HCT116 (cell line): ENCODE measurements around the gene PLA2R1. TPM values are rescaled to one million over a fixed set of nuclear protein-coding genes. Genes with fewer than 3 reads are reported as not detected.

Source experiments
- ATAC-seq: fragments of 200-7000 bp; cut with Tn5 transposase; 2 replicates; pipeline ENCODE4 v1.9.1; 2020; ENCODE audit warnings: mild to moderate bottlenecking, moderate library complexity
- BruUV-seq: library from RNA; stranded (reverse); fragments of 400-500 nt; replicated peaks from 2 replicates; lab custom pipeline; 2021; lab: Mats Ljungman, UMichigan
- CTCF ChIA-PET: fragments of 300-600 bp; sonication (Branson Sonifier 250); formaldehyde crosslinking; loops from one replicate; lab custom pipeline; 2021; ENCODE audit warnings: antibody characterized with exemption; lab: Charles Lee
- POLR2A ChIA-PET: fragments of 300-600, 350-600 bp; sonication (Branson Sonifier 250); formaldehyde crosslinking; loops from one replicate; lab custom pipeline; 2021; ENCODE audit warnings: antibody characterized with exemption; lab: Charles Lee
- RAD21 ChIA-PET, 2 experiments: fragments of 300-600 bp; sonication (Branson Sonifier 250); formaldehyde crosslinking; loops; one replicate each; lab custom pipeline; 2023; ENCODE audit warnings: low total read pairs in 2 of 2; ENCODE audit not compliant: uncharacterized antibody in 2 of 2, unreplicated experiment in 2 of 2, low non-redundant PET in 1 of 2; lab: Charles Lee
- DNase-seq: peaks from one replicate; pipeline ENCODE4 v3.0.0-alpha.2; 2010; ENCODE audit warnings: low read depth, low spot score
- H2AFZ ChIP-seq: fragments of 200-600 bp; shearing (Covaris generic), sonication (generic); 2 replicates; pipeline ENCODE4 v1.6.1; 2017; ENCODE audit warnings: low read depth, mixed run types, mixed read lengths, antibody characterized with exemption, low read length; ENCODE audit not compliant: poor library complexity, severe bottlenecking
- H3K27ac ChIP-seq: 2 replicates; pipeline ENCODE4 v1.5.1; 2012; ENCODE audit warnings: low read depth, low read length
- H3K27me3 ChIP-seq: fragments of 200-600 bp; sonication (generic); 2 replicates; pipeline ENCODE4 v1.6.1; 2016; ENCODE audit warnings: mixed run types, low read length, mixed read lengths; ENCODE audit not compliant: insufficient read depth
- H3K36me3 ChIP-seq, 2 experiments: fragments of 200-500 bp in 1 of 2; fragments of 200-600 bp in 1 of 2; sonication (Bioruptor generic) in 1 of 2; sonication (generic) in 1 of 2; 2 replicates each; pipeline versions ENCODE4 v1.5.1 to v1.6.1; 2014 to 2016; ENCODE audit warnings: low read length in 2 of 2, inconsistent platforms in 1 of 2, mixed read lengths in 1 of 2, mixed run types in 1 of 2; ENCODE audit not compliant: insufficient read depth in 2 of 2, control insufficient read depth in 1 of 2
- H3K4me1 ChIP-seq, 2 experiments: fragments of 200-600 bp in 1 of 2; sonication (generic) in 1 of 2; 2 replicates each; pipeline versions ENCODE4 v1.5.1 to v1.6.1; 2012 to 2017; ENCODE audit warnings: low read length in 2 of 2, inconsistent platforms in 1 of 2, mild to moderate bottlenecking in 1 of 2, mixed read lengths in 1 of 2, mixed run types in 1 of 2, moderate library complexity in 1 of 2; ENCODE audit not compliant: insufficient read depth in 2 of 2, control insufficient read depth in 1 of 2
- H3K4me2 ChIP-seq: fragments of 200-600 bp; sonication (generic); 2 replicates; pipeline ENCODE4 v1.6.1; 2017; ENCODE audit warnings: mixed run types, low read length, mixed read lengths
- H3K4me3 ChIP-seq, 2 experiments: fragments of 200-600 bp in 1 of 2; sonication (generic) in 1 of 2; replicated peaks in 1 of 2; 2 replicates each; pipeline ENCODE4 v1.5.1; 2011 to 2016; ENCODE audit warnings: low read length in 2 of 2, control low read depth in 1 of 2, low read depth in 1 of 2, mild to moderate bottlenecking in 1 of 2, mixed read lengths in 1 of 2, mixed run types in 1 of 2
- H3K79me2 ChIP-seq: fragments of 200-600 bp; sonication (generic); 2 replicates; pipeline ENCODE4 v1.6.1; 2017; ENCODE audit warnings: mild to moderate bottlenecking, mixed run types, low read length, moderate library complexity, mixed read lengths; ENCODE audit not compliant: insufficient read depth
- H3K9ac ChIP-seq: fragments of 200-600 bp; sonication (generic); 2 replicates; pipeline ENCODE4 v1.6.1; 2016; ENCODE audit warnings: low read length, mixed read lengths
- H3K9me2 ChIP-seq: fragments of 200-600 bp; sonication (generic), shearing (Covaris generic); 2 replicates; pipeline ENCODE4 v1.6.1; 2017; ENCODE audit warnings: mixed run types, mild to moderate bottlenecking, moderate library complexity; ENCODE audit not compliant: insufficient read depth
- H3K9me3 ChIP-seq, 2 experiments: fragments of 200-500 bp in 1 of 2; fragments of 200-600 bp in 1 of 2; sonication (Bioruptor generic) in 1 of 2; sonication (generic) in 1 of 2; 2 replicates each; pipeline ENCODE4 v1.6.1; 2014 to 2017; ENCODE audit warnings: low read length in 2 of 2, mixed read lengths in 2 of 2, inconsistent platforms in 1 of 2, low read depth in 1 of 2, mild to moderate bottlenecking in 1 of 2, mixed run types in 1 of 2, moderate library complexity in 1 of 2; ENCODE audit not compliant: control insufficient read depth in 1 of 2, insufficient read depth in 1 of 2
- H4K20me1 ChIP-seq: fragments of 200-600 bp; sonication (generic), shearing (Covaris generic); 2 replicates; pipeline ENCODE4 v1.6.1; 2017; ENCODE audit warnings: mixed run types, mild to moderate bottlenecking, moderate library complexity; ENCODE audit not compliant: insufficient read depth
- CBX3 ChIP-seq: IDR thresholded peaks from 2 replicates; pipeline ENCODE4 v1.6.1; 2012; ENCODE audit warnings: low read depth
- CEBPB ChIP-seq: IDR thresholded peaks from 2 replicates; pipeline ENCODE4 v1.6.1; 2012; ENCODE audit warnings: low read depth
- EGR1 ChIP-seq: IDR thresholded peaks from 2 replicates; pipeline ENCODE4 v1.6.1; 2012; ENCODE audit warnings: low read depth
- ELF1 ChIP-seq: IDR thresholded peaks from 2 replicates; pipeline ENCODE4 v1.6.1; 2012; ENCODE audit warnings: low read depth, borderline replicate concordance
- EZH2 ChIP-seq: fragments of 200-600 bp; sonication (generic); IDR thresholded peaks from 2 replicates; pipeline ENCODE4 v1.6.1; 2017; ENCODE audit warnings: antibody characterized with exemption, mixed run types
- EZH2phosphoT487 ChIP-seq: fragments of 200-600 bp; IDR thresholded peaks from 2 replicates; pipeline ENCODE4 v1.6.1; 2018; ENCODE audit warnings: antibody characterized with exemption, borderline replicate concordance
- FOSL1 ChIP-seq: IDR thresholded peaks from 2 replicates; pipeline ENCODE4 v1.6.1; 2012; ENCODE audit warnings: low read depth
- POLR2A ChIP-seq: IDR thresholded peaks from 2 replicates; pipeline ENCODE4 v1.7.0; 2011; ENCODE audit warnings: borderline replicate concordance; ENCODE audit not compliant: insufficient read depth, insufficient read length; ENCODE audit errors: extremely low read depth
- POLR2AphosphoS5 ChIP-seq: IDR thresholded peaks from 2 replicates; pipeline ENCODE4 v1.6.1; 2011; ENCODE audit warnings: mild to moderate bottlenecking, low read depth, low read length, moderate library complexity
- RAD21 ChIP-seq: IDR thresholded peaks from 2 replicates; pipeline ENCODE4 v1.6.1; 2012; ENCODE audit warnings: low read depth, mild to moderate bottlenecking
- SP1 ChIP-seq: IDR thresholded peaks from 2 replicates; pipeline ENCODE4 v1.6.1; 2012; ENCODE audit warnings: low read depth
- TCF7L2 ChIP-seq: IDR thresholded peaks from 2 replicates; pipeline ENCODE4 v1.7.0; 2011; ENCODE audit warnings: borderline replicate concordance, inconsistent platforms; ENCODE audit not compliant: insufficient read depth, insufficient read length; ENCODE audit errors: extremely low read depth
- YY1 ChIP-seq: IDR thresholded peaks from 2 replicates; pipeline ENCODE4 v1.6.1; 2011; ENCODE audit warnings: low read length, low read depth, moderate library complexity, mild to moderate bottlenecking; ENCODE audit not compliant: insufficient replicate concordance; ENCODE audit errors: extremely low read depth
- ZFX ChIP-seq: fragments of 450-650 bp; IDR thresholded peaks from 2 replicates; pipeline ENCODE4 v1.6.1; 2017
- ZNF274 ChIP-seq: fragments of 200-500 bp; sonication (Bioruptor generic); IDR thresholded peaks from 2 replicates; pipeline ENCODE4 v1.6.1; 2014; ENCODE audit warnings: mild to moderate bottlenecking, low read depth, low read length, inconsistent platforms
- intact Hi-C: fragments of 100-400 bp; cut with micrococcal nuclease; formaldehyde crosslinking; loops from 2 replicates; pipeline ENCODE4 v1.10.0; 2022
- total RNA-seq: library from RNA; stranded (reverse); gene quantifications from one replicate; pipeline ENCODE4 v1.2.1, GENCODE V29; 2021; ENCODE audit not compliant: unreplicated experiment
- TF ChIP-seq, protein P1 (sequence below): IDR thresholded peaks from 2 replicates; pipeline ENCODE4 v1.6.1; 2012
- TF ChIP-seq, protein P2 (sequence below): IDR thresholded peaks from 2 replicates; pipeline ENCODE4 v1.6.1; 2012; ENCODE audit warnings: low read depth
- TF ChIP-seq, protein P3 (sequence below): IDR thresholded peaks from 2 replicates; pipeline ENCODE4 v1.6.1; 2012

Gene PLA2R1
- total RNA-seq, 1 experiment from 2014 or later = 0.34 TPM

DNA sequence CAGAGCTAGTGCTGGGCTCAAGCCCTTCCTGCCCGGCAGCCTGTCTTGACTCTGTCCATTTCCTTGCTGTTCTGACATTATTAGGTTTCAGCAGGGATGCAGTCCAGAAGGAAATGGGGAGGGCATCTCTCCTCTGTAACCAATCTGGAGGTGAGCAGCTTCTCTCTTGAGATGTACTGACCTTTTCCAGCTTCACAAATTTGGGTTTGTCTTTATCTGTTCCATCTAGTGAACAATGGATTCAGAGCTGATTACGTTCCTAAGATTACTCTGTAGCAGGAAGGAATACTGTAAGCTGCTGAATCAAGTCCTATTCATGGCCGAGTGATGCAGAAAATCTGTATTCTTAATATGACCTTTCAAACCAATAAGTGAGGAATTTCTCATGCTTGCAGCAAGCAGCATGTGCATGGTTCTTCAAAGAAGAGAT lies 11.0 kb downstream of the PLA2R1 start:
- H3K79me2 ChIP-seq = no peaks in the 10 kb centered on the region
- no TSS peak for BruUV-seq
- no peak overlapping the region for H3K9ac ChIP-seq
- no peaks in the 10 kb centered on the region for H3K4me1 ChIP-seq
- TF ChIP-seq FOSL1 (no peak), CEBPB (no peak), ZNF274 (no peak), POLR2A (no peak), ZFX (no peak), EGR1 (no peak), CBX3 (no peak), EZH2 (no peak), TCF7L2 (no peak), POLR2AphosphoS5 (no peak), RAD21 (no peak)
- TF ChIP-seq, protein P1, sequence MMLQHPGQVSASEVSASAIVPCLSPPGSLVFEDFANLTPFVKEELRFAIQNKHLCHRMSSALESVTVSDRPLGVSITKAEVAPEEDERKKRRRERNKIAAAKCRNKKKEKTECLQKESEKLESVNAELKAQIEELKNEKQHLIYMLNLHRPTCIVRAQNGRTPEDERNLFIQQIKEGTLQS = no peak
- no peak overlapping the region for H3K4me3 ChIP-seq
- RAD21 ChIA-PET = interaction anchor here in 1 of 2 experiments (0.7 kb wide), 1 partner anchor 1184 kb away, joined by 3 read pairs; no protein-coding TSS in a partner anchor
- H3K4me2 ChIP-seq = no peak overlapping the region
- intact Hi-C loops = no loop called here
- H3K9me3 ChIP-seq = no peaks in the 10 kb centered on the region
- DNase-seq = no peak
- no peaks in the 10 kb centered on the region for H3K9me2 ChIP-seq
- no peak overlapping the region for H2AFZ ChIP-seq
- POLR2A ChIA-PET = no interaction called here
- no peaks in the 10 kb centered on the region for H3K36me3 ChIP-seq
- no peaks in the 10 kb centered on the region for H3K27me3 ChIP-seq
- ATAC-seq = no peak
- CTCF ChIA-PET = no interaction called here
- H3K27ac ChIP-seq = no peak overlapping the region
- H4K20me1 ChIP-seq = no peaks in the 10 kb centered on the region

DNA sequence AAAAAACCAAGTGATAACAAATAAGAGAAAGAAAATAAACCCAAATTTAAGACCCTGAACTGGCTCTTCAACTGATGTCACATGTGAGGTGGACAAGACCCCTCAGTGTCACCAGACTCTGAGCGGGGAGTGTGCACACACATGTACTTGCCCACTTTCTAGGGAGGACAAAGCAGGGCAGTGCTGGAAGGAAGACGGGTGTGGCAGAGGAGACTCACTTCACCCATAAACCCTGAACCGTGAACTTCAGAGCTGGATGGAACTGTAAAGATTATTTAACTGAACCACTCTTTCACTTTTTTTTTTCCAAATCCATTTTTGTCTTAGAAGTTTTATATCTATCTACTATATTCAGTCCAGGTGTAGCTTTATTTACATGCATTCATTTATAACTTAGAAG lies 12.3 kb downstream of the PLA2R1 start:
- Histone ChIP-seq H2AFZ (no peak overlapping the region), H3K4me1 (no peaks in the 10 kb centered on the region), H3K27me3 (no peaks in the 10 kb centered on the region), H3K36me3 (no peaks in the 10 kb centered on the region), H3K4me2 (no peak overlapping the region), H3K9me2 (no peaks in the 10 kb centered on the region), H3K9me3 (no peaks in the 10 kb centered on the region), H3K4me3 (no peak overlapping the region), H4K20me1 (no peaks in the 10 kb centered on the region), H3K27ac (no peak overlapping the region), H3K79me2 (no peaks in the 10 kb centered on the region), H3K9ac (no peak overlapping the region)
- RAD21 ChIA-PET = no interaction called here
- intact Hi-C loops = no loop called here
- CTCF ChIA-PET = no interaction called here
- POLR2A ChIA-PET = no interaction called here
- ATAC-seq = no peak
- BruUV-seq = no TSS peak
- DNase-seq = no peak
- TF ChIP-seq, protein P2, sequence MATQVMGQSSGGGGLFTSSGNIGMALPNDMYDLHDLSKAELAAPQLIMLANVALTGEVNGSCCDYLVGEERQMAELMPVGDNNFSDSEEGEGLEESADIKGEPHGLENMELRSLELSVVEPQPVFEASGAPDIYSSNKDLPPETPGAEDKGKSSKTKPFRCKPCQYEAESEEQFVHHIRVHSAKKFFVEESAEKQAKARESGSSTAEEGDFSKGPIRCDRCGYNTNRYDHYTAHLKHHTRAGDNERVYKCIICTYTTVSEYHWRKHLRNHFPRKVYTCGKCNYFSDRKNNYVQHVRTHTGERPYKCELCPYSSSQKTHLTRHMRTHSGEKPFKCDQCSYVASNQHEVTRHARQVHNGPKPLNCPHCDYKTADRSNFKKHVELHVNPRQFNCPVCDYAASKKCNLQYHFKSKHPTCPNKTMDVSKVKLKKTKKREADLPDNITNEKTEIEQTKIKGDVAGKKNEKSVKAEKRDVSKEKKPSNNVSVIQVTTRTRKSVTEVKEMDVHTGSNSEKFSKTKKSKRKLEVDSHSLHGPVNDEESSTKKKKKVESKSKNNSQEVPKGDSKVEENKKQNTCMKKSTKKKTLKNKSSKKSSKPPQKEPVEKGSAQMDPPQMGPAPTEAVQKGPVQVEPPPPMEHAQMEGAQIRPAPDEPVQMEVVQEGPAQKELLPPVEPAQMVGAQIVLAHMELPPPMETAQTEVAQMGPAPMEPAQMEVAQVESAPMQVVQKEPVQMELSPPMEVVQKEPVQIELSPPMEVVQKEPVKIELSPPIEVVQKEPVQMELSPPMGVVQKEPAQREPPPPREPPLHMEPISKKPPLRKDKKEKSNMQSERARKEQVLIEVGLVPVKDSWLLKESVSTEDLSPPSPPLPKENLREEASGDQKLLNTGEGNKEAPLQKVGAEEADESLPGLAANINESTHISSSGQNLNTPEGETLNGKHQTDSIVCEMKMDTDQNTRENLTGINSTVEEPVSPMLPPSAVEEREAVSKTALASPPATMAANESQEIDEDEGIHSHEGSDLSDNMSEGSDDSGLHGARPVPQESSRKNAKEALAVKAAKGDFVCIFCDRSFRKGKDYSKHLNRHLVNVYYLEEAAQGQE = no peak
- TF ChIP-seq POLR2A = no peak
- TF ChIP-seq YY1 = no peak
- no peak for TF ChIP-seq FOSL1
- TF ChIP-seq ELF1 = no peak
- TF ChIP-seq SP1 = no peak
- TF ChIP-seq EZH2 = no peak
- no peak for TF ChIP-seq ZFX
- no peak for TF ChIP-seq ZNF274
- TF ChIP-seq EZH2phosphoT487 = no peak
- TF ChIP-seq POLR2AphosphoS5 = no peak
- no peak for TF ChIP-seq CEBPB
- TF ChIP-seq, protein P3, sequence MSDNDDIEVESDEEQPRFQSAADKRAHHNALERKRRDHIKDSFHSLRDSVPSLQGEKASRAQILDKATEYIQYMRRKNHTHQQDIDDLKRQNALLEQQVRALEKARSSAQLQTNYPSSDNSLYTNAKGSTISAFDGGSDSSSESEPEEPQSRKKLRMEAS = no peak
